H1 (cell line): ENCODE measurements around the gene MLKL. TPM values are rescaled to one million over a fixed set of nuclear protein-coding genes. Genes with fewer than 3 reads are reported as not detected.

Experiments used
- CTCF ChIA-PET: fragments of 300-600 bp; sonication (Branson Sonifier 250); formaldehyde crosslinking; loops from one replicate; lab custom pipeline; 2021; ENCODE audit not compliant: partially characterized antibody; lab: Charles Lee
- POLR2A ChIA-PET: fragments of 300-600 bp; sonication (Branson Sonifier 250); formaldehyde crosslinking; loops from one replicate; lab custom pipeline; 2021; ENCODE audit warnings: inconsistent platforms; ENCODE audit not compliant: partially characterized antibody; lab: Charles Lee
- DNase-seq, 2 experiments: peaks; one replicate each; pipeline versions ENCODE4 v3.0.0 to v3.0.0-alpha.2; 2010 to 2022; ENCODE audit warnings: low spot score in 2 of 2, low read depth in 1 of 2, mixed read lengths in 1 of 2
- FAIRE-seq: peaks from 2 replicates; lab custom pipeline; 2011; peaks lifted over from hg19 to GRCh38; lab: Jason Lieb, UNC
- H2AFZ ChIP-seq: 2 replicates; pipeline ENCODE4 v1.8.1; 2012; ENCODE audit warnings: low read length, inconsistent platforms
- H2AK5ac ChIP-seq: 2 replicates; pipeline ENCODE4 v1.6.1; 2013; ENCODE audit warnings: low read depth, low read length
- H2BK120ac ChIP-seq: replicated peaks from 2 replicates; pipeline ENCODE3; 2013; ENCODE audit warnings: low read depth, low read length, inconsistent platforms
- H2BK12ac ChIP-seq: 2 replicates; pipeline ENCODE4 v1.6.1; 2013; ENCODE audit warnings: low read depth, low read length
- H2BK15ac ChIP-seq: 2 replicates; pipeline ENCODE4 v1.6.1; 2013; ENCODE audit warnings: low read length
- H2BK20ac ChIP-seq: 2 replicates; pipeline ENCODE4 v1.6.1; 2013; ENCODE audit warnings: low read length
- H2BK5ac ChIP-seq: 2 replicates; pipeline ENCODE4 v1.6.1; 2013; ENCODE audit warnings: low read depth, low read length
- H3K14ac ChIP-seq: 2 replicates; pipeline ENCODE4 v1.6.1; 2013; ENCODE audit warnings: inconsistent platforms; ENCODE audit not compliant: insufficient read length
- H3K18ac ChIP-seq: 2 replicates; pipeline ENCODE4 v1.6.1; 2013; ENCODE audit warnings: low read length; ENCODE audit errors: extremely low read depth
- H3K23ac ChIP-seq: 2 replicates; pipeline ENCODE4 v1.6.1; 2013; ENCODE audit warnings: inconsistent platforms; ENCODE audit not compliant: insufficient read length
- H3K23me2 ChIP-seq: 2 replicates; pipeline ENCODE4 v1.6.1; 2013; ENCODE audit warnings: low read depth, low read length
- H3K27ac ChIP-seq: 2 replicates; pipeline ENCODE4 v1.6.1; 2011; ENCODE audit warnings: low read depth, low read length, inconsistent platforms
- H3K27me3 ChIP-seq, 4 experiments: replicated peaks in 1 of 4; 1 replicate in 1 of 4; 2 replicates in 3 of 4; pipeline versions ENCODE4 v1.6.1 to v1.8.1; 2011 to 2013; ENCODE audit warnings: low read length in 3 of 4, mild to moderate bottlenecking in 3 of 4, inconsistent platforms in 2 of 4, mixed read lengths in 2 of 4, moderate library complexity in 1 of 4; ENCODE audit not compliant: control insufficient read depth in 3 of 4, insufficient read depth in 3 of 4; ENCODE audit errors: extremely low read depth in 1 of 4
- H3K36me3 ChIP-seq, 4 experiments: 2 replicates each; pipeline versions ENCODE4 v1.6.1 to v1.8.1; 2011 to 2013; ENCODE audit warnings: mild to moderate bottlenecking in 4 of 4, low read length in 3 of 4, moderate library complexity in 2 of 4, control low read depth in 1 of 4, inconsistent platforms in 1 of 4; ENCODE audit not compliant: insufficient read depth in 4 of 4, control insufficient read depth in 2 of 4
- H3K4ac ChIP-seq: replicated peaks from 2 replicates; pipeline ENCODE3; 2013; ENCODE audit warnings: low read length, low read depth, mixed read lengths, inconsistent platforms; ENCODE audit not compliant: insufficient read length
- H3K4me1 ChIP-seq, 4 experiments: replicated peaks in 1 of 4; 1 replicate in 1 of 4; 2 replicates in 3 of 4; pipeline versions ENCODE4 v1.6.1 to v1.8.1; 2011 to 2013; ENCODE audit warnings: low read length in 3 of 4, inconsistent platforms in 2 of 4, mixed read lengths in 1 of 4; ENCODE audit not compliant: insufficient read depth in 4 of 4, control insufficient read depth in 3 of 4
- H3K4me2 ChIP-seq, 2 experiments: 2 replicates each; pipeline versions ENCODE4 v1.6.1 to v1.8.1; 2011 to 2013; ENCODE audit warnings: low read depth in 2 of 2, low read length in 2 of 2, control low read depth in 1 of 2, inconsistent platforms in 1 of 2, mild to moderate bottlenecking in 1 of 2; ENCODE audit not compliant: insufficient read depth in 1 of 2
- H3K4me3 ChIP-seq, 4 experiments: fragments of 200-600, 300-600 bp in 1 of 4; sonication (generic), shearing (Covaris generic), sonication (Bioruptor Twin) in 1 of 4; 2 replicates each; pipeline versions ENCODE4 v1.5.1 to v1.8.1; 2011 to 2016; ENCODE audit warnings: low read length in 4 of 4, low read depth in 3 of 4, control low read depth in 2 of 4, inconsistent platforms in 2 of 4, mild to moderate bottlenecking in 2 of 4, mixed read lengths in 1 of 4, moderate library complexity in 1 of 4; ENCODE audit not compliant: insufficient read depth in 2 of 4; ENCODE audit errors: extremely low read depth in 1 of 4
- H3K56ac ChIP-seq: replicated peaks from 2 replicates; pipeline ENCODE3; 2013; ENCODE audit warnings: low read depth, mild to moderate bottlenecking, mixed read lengths, low read length, inconsistent platforms; ENCODE audit not compliant: insufficient read length
- H3K79me1 ChIP-seq: 2 replicates; pipeline ENCODE4 v1.6.1; 2013; ENCODE audit warnings: low read depth, low read length, control low read depth
- H3K79me2 ChIP-seq, 2 experiments: 2 replicates each; pipeline versions ENCODE4 v1.6.1 to v1.8.1; 2012 to 2013; ENCODE audit warnings: low read length in 2 of 2, mild to moderate bottlenecking in 2 of 2, inconsistent platforms in 1 of 2; ENCODE audit not compliant: insufficient read depth in 2 of 2, control insufficient read depth in 1 of 2
- H3K9ac ChIP-seq, 4 experiments: replicated peaks in 1 of 4; 1 replicate in 1 of 4; 2 replicates in 3 of 4; pipeline versions ENCODE4 v1.6.1 to v1.8.1; 2011 to 2013; ENCODE audit warnings: low read depth in 3 of 4, low read length in 3 of 4, control low read depth in 2 of 4, mild to moderate bottlenecking in 2 of 4, moderate library complexity in 2 of 4, inconsistent platforms in 1 of 4; ENCODE audit errors: extremely low read depth in 1 of 4
- H3K9me3 ChIP-seq, 2 experiments: 2 replicates each; pipeline versions ENCODE4 v1.6.1 to v1.8.1; 2012 to 2013; ENCODE audit warnings: mild to moderate bottlenecking in 2 of 2, moderate library complexity in 2 of 2, control low read depth in 1 of 2, inconsistent platforms in 1 of 2, low read depth in 1 of 2, low read length in 1 of 2, mixed read lengths in 1 of 2; ENCODE audit not compliant: insufficient read depth in 2 of 2
- H4K20me1 ChIP-seq, 2 experiments: replicated peaks in 1 of 2; 2 replicates each; pipeline versions ENCODE3 to v1.8.1; 2011 to 2013; ENCODE audit warnings: inconsistent platforms in 2 of 2, low read length in 2 of 2, mild to moderate bottlenecking in 1 of 2; ENCODE audit not compliant: insufficient read depth in 2 of 2, control insufficient read depth in 1 of 2
- H4K5ac ChIP-seq: 2 replicates; pipeline ENCODE4 v1.6.1; 2013; ENCODE audit warnings: low read length, low read depth, mixed read lengths, inconsistent platforms; ENCODE audit not compliant: insufficient read length
- H4K8ac ChIP-seq: 2 replicates; pipeline ENCODE4 v1.8.0; 2013; ENCODE audit warnings: mild to moderate bottlenecking, moderate library complexity, low read length, inconsistent platforms; ENCODE audit not compliant: insufficient read depth; ENCODE audit errors: extremely low read depth
- H4K91ac ChIP-seq: replicated peaks from 2 replicates; pipeline ENCODE3; 2013; ENCODE audit warnings: low read length, mixed read lengths, inconsistent platforms; ENCODE audit not compliant: insufficient read length
- BACH1 ChIP-seq: IDR thresholded peaks from 2 replicates; pipeline ENCODE4 v1.6.1; 2012; ENCODE audit warnings: low read length, improper control_type of control experiment
- WGBS, 2 experiments: shearing (Covaris generic) in 1 of 2; methylation state at CpG; one replicate each; pipeline versions ENCODE4 v1.1.6 to v1.1.7; 2013 to 2015; ENCODE audit warnings: low lambda C conversion rate in 2 of 2, mixed read lengths in 2 of 2, inconsistent platforms in 1 of 2, low coverage in 1 of 2, missing lambda C conversion rate in 1 of 2; ENCODE audit not compliant: insufficient replicate concordance in 2 of 2, insufficient coverage in 1 of 2, insufficient read length in 1 of 2; ENCODE audit errors: extremely low coverage in 1 of 2, missing lambda C conversion rate in 1 of 2; 5-methylcytosine and 5-hydroxymethylcytosine counted together
- polyA plus RNA-seq, 7 experiments: library from polyadenylated mRNA; depleted of rRNA in 3 of 7; stranded (reverse) in 5 of 7; unstranded in 2 of 7; fragments of >200 nt in 5 of 7; fragments of 200-250 nt in 2 of 7; gene quantifications; 1 replicate in 5 of 7; 2 replicates in 1 of 7; 4 replicates in 1 of 7; pipeline versions ENCODE4 v1.2.1 to v1.2.3, GENCODE V29; 2011 to 2013; ENCODE audit warnings: missing spikeins in 2 of 7, mixed read lengths in 2 of 7
- total RNA-seq: library from RNA; stranded (reverse); fragmentation: NEBNext Ultra II Directional; extraction: Animal tissue kit (Norgen Biotek cat#: 25700); gene quantifications from 2 replicates; pipeline ENCODE4 v1.2.1, GENCODE V29; 2021

MLKL gene
- total and polyA plus RNA-seq, 2 of the 8 experiments (the other 6 are each of a cell fraction or from before 2014, with no cell fraction given): 1.6 to 2.1 TPM

- POLR2A ChIA-PET: interaction anchor here (0.7 to 1.1 kb wide), 3 partner anchors 58 to 360 kb away, joined by 3 to 4 read pairs (median 3); partner anchors contain the start of gene RFWD3
- Histone ChIP-seq H3K79me2 (no peaks in the 10 kb centered on the region), H3K18ac (peak overlapping the region; percentile 60; the same call in 1 of the 2 replicates), H4K8ac (no peak overlapping the region), H2BK20ac (0 out of 2 replicates have a peak overlapping the region, but pooled peaks have one; percentile 32), H3K9ac (no peak overlapping the region), H3K23me2 (peaks cover 2% of the 10 kb centered on the region; the same call in 1 of the 2 replicates), H4K91ac (peak overlapping the region; percentile 65), H3K79me1 (no peaks in the 10 kb centered on the region), H3K27ac (no peak overlapping the region), H3K14ac (no peak overlapping the region), H3K9me3 (no peaks in the 10 kb centered on the region), H2BK12ac (no peak overlapping the region), H3K4me2 (no peak overlapping the region), H3K56ac (no peak overlapping the region)
- no peak for DNase-seq
- FAIRE-seq: no peak
- no peak for TF ChIP-seq BACH1
- TF ChIP-seq, all 59 proteins: peak for 0
- H2AFZ ChIP-seq: no peak overlapping the region
- 87% methylated on average over 4 of the region's 6 CpGs; no CpG with 5 or more reads in 1 of the 2 experiments for WGBS, 2 experiments
- 0 out of 2 replicates have a peak overlapping the region, but pooled peaks have one; percentile 30 for H2BK5ac ChIP-seq
- H4K20me1 ChIP-seq: no peaks in the 10 kb centered on the region
- no peak overlapping the region for H3K23ac ChIP-seq
- H3K4me1 ChIP-seq: peaks cover 0 to 33% (median 26%) of the 10 kb centered on the region in 4 experiments; a peak in 6 of 7 replicates
- no peak overlapping the region for H3K4me3 ChIP-seq
- H3K36me3 ChIP-seq: no peaks in the 10 kb centered on the region
- H3K4ac ChIP-seq: peak overlapping the region; percentile 53
- H3K27me3 ChIP-seq: no peaks in the 10 kb centered on the region
- peak overlapping the region; percentile 72; the same call in 1 of the 2 replicates for H2BK15ac ChIP-seq
- CTCF ChIA-PET: interaction anchor here (1.0 to 32.9 kb wide), 6 partner anchors 12 to 37 kb away, joined by 3 to 576 read pairs (median 6); partner anchors contain the start of genes FA2H and MLKL
- no peak overlapping the region for H2BK120ac ChIP-seq
- no peak overlapping the region for H4K5ac ChIP-seq
- no peak overlapping the region for H2AK5ac ChIP-seq
Measured at GRCh38 chr16:74737521-74737920, 36.9 kb upstream of the MLKL start.
